Tibial nerve (tissue), 4 donors: ENCODE measurements around the gene CYTH2. TPM values are rescaled to one million over a fixed set of nuclear protein-coding genes. Genes with fewer than 3 reads are reported as not detected.
"Not testable (repeated sequence)": the region's sequence is repeated elsewhere in the genome, so short reads cannot be mapped to it uniquely, and the experiment has no call there.

Experiments
- DNase-seq, 2 donors: peaks; one replicate each; pipeline ENCODE4 v3.0.0-alpha.2; 2019; ENCODE audit warnings: low spot score in 2 of 2
- H3K27ac ChIP-seq, 4 donors: fragments of 200-600 bp; sonication (generic) in 3 of 4; one replicate each; pipeline ENCODE4 v1.5.1; 2017 to 2019; ENCODE audit warnings: mild to moderate bottlenecking in 1 of 4
- H3K27me3 ChIP-seq, 2 donors: fragments of 200-600 bp; sonication (generic) in 1 of 2; one replicate each; pipeline versions ENCODE4 v1.5.1 to v1.6.0; 2017 to 2019
- H3K36me3 ChIP-seq, 3 donors: fragments of 200-600 bp; sonication (generic); one replicate each; pipeline ENCODE4 v1.5.1; 2018 to 2019
- H3K4me1 ChIP-seq, 4 donors: fragments of 200-600 bp; sonication (generic) in 3 of 4; one replicate each; pipeline ENCODE4 v1.5.1; 2017 to 2019
- H3K4me3 ChIP-seq, 4 donors: fragments of 200-600 bp; sonication (generic) in 3 of 4; one replicate each; pipeline ENCODE4 v1.5.1; 2017 to 2019; ENCODE audit warnings: mild to moderate bottlenecking in 1 of 4, moderate library complexity in 1 of 4
- H3K9me3 ChIP-seq, 4 donors: fragments of 200-600 bp; sonication (generic) in 3 of 4; one replicate each; pipeline ENCODE4 v1.5.1; 2017 to 2019
- EP300 ChIP-seq, 2 donors: sonication (generic); formaldehyde crosslinking; IDR thresholded peaks; one replicate each; pipeline ENCODE4 v1.6.1; 2017; ENCODE audit warnings: antibody characterized with exemption in 2 of 2, mild to moderate bottlenecking in 1 of 2
- POLR2A ChIP-seq, 2 donors: fragments of 450-650 bp; IDR thresholded peaks; one replicate each; pipeline ENCODE4 v1.6.1; 2017; ENCODE audit warnings: antibody characterized with exemption in 2 of 2, mild to moderate bottlenecking in 2 of 2, moderate library complexity in 2 of 2
- WGBS, 2 donors: methylation state at CpG; one replicate each; pipeline ENCODE4 v1.1.5; 2018; 5-methylcytosine and 5-hydroxymethylcytosine counted together
- total RNA-seq, 4 donors: library from RNA; depleted of rRNA; stranded (reverse); fragments of >200 nt; gene quantifications; one replicate each; pipeline ENCODE4 v1.1.0, GENCODE V29; 2016
- TF ChIP-seq, protein P1 (sequence below), 5 experiments: fragments of 200-600 bp in 3 of 5; fragments of 450-650 bp in 2 of 5; sonication (generic) in 3 of 5; IDR thresholded peaks; one replicate each; pipeline ENCODE4 v1.5.1; 2016 to 2019; ENCODE audit warnings: antibody characterized with exemption in 5 of 5, mild to moderate bottlenecking in 3 of 5, moderate library complexity in 2 of 5

The CYTH2 gene
- total RNA-seq, 4 donors from 2014 or later: 56.7 to 114 (median 65.1) TPM

DNA sequence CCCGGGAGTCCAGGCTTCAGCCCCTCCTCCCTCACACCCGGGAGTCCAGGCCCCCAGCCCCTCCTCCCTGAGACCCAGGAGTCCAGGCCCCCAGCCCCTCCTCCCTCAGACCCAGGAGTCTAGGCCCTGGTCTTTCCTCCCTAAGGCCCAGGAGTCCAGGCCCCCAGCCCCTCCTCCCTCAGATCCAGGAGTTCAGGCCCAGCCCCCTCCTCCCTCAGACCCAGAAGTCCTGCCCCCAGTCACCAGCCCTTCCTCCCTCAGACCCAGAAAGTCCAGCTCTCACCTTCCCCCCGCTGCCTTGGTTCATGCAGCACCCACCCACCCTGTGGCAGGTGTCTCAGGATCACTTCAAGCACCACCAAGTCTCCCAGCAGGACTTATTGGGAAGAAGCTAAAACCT is 14.1 kb downstream of the CYTH2 start:
- no peak for DNase-seq
- H3K36me3 ChIP-seq: peaks cover 0 to 12% (median 0%) of the 10 kb centered on the region in 3 donors
- no peak overlapping the region for H3K4me3 ChIP-seq
- 100% methylated on average over 1 of the region's 3 CpGs for WGBS, 2 donors
- no peaks in the 10 kb centered on the region for H3K9me3 ChIP-seq
- TF ChIP-seq POLR2A (IDR thresholded peaks at IDR 0.05): no peak
- no peak overlapping the region for H3K27ac ChIP-seq
- H3K27me3 ChIP-seq: no peaks in the 10 kb centered on the region
- H3K4me1 ChIP-seq: peaks cover 0 to 30% (median 4%) of the 10 kb centered on the region in 4 donors

DNA sequence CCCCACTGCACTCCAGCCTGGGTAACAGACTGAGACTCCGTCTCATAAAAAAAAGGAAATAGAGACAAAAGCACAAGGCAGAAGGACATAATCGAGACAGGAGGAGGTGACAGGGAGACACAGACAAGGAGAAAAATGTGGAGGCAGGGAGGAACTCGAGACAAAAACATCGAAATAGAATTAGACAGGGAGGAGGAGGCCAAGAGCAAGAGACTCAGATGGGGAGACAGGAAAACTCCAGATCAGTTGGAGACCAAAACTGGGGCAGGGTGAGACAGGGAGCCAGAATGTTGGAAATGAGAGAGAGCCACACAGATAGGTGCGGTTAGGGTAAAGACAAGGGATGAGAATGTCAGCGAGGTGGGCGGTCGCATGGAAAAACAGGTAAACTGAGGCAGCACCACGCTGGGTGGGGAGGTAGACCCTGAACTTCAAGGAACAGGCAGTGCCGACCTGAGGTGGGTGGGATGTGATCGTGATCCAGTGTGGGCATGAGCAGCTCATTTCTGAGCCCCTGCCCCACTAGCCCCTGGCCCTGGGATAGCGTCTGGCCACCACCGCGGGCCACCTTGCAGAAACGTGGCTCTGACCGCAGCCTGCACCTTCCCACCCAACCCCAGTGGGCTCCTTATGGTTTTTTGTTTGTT is 15.2 kb downstream of the CYTH2 start:
- H3K36me3 ChIP-seq: peaks cover 0 to 1% (median 0%) of the 10 kb centered on the region in 3 donors
- TF ChIP-seq EP300 (IDR thresholded peaks at IDR 0.05): no peak
- 75 to 78% methylated on average over 16 of the region's 16 CpGs for WGBS, 2 donors

DNA sequence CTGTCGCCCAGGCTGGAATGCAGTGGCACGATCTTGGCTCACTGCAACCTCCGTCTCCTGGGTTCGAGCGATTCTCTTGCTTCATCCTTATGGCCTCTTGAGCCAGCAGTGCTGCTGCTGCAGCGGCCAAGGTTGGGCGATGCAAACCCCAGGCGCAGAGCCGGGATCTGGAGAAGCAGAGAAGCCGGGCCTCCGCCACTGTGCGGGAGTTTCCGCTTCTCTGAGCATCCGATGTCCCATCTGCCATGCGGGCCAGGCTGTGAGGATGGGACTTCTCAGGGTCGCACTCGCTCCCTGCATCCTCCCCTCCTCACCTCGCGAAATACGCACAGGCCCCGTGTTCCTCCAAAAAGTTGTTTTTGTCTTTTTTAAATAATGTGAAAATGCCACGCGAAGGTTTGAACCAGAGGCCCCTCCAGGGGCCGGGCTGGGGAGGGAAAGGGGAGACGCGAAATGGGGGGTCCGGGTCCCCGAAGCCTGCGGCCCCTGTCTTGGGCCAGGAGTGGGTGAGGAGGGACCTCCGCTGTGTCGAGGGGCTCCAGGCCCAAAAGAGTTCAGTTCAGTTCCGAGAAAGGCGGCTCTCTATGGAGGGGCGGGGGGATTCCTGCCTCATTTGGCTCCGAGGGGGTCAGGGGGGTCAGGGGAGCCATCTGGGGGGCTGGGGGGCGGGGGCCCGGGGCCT is 15.9 kb downstream of the CYTH2 start:
- no peak for DNase-seq
- Histone ChIP-seq H3K36me3 (no peaks in the 10 kb centered on the region), H3K27ac (no peak overlapping the region), H3K27me3 (peaks cover 0 to 2% of the 10 kb centered on the region in 2 donors), H3K4me3 (no peak overlapping the region), H3K4me1 (peaks cover 0 to 35% (median 7%) of the 10 kb centered on the region in 4 donors), H3K9me3 (no peaks in the 10 kb centered on the region)
- 66 to 69% methylated on average over 31 to 36 of the region's 37 CpGs for WGBS, 2 donors
- TF ChIP-seq EP300 (IDR thresholded peaks at IDR 0.05) (no peak), POLR2A (IDR thresholded peaks at IDR 0.05) (no peak)
- TF ChIP-seq, protein P1, sequence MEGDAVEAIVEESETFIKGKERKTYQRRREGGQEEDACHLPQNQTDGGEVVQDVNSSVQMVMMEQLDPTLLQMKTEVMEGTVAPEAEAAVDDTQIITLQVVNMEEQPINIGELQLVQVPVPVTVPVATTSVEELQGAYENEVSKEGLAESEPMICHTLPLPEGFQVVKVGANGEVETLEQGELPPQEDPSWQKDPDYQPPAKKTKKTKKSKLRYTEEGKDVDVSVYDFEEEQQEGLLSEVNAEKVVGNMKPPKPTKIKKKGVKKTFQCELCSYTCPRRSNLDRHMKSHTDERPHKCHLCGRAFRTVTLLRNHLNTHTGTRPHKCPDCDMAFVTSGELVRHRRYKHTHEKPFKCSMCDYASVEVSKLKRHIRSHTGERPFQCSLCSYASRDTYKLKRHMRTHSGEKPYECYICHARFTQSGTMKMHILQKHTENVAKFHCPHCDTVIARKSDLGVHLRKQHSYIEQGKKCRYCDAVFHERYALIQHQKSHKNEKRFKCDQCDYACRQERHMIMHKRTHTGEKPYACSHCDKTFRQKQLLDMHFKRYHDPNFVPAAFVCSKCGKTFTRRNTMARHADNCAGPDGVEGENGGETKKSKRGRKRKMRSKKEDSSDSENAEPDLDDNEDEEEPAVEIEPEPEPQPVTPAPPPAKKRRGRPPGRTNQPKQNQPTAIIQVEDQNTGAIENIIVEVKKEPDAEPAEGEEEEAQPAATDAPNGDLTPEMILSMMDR (IDR thresholded peaks at IDR 0.05): no peak

More for the DNA sequence above, 15.2 kb downstream of the CYTH2 start:
- Histone ChIP-seq H3K4me1 (peaks cover 0 to 31% (median 4%) of the 10 kb centered on the region in 4 donors), H3K4me3 (no peak overlapping the region), H3K9me3 (no peaks in the 10 kb centered on the region), H3K27me3 (no peaks in the 10 kb centered on the region), H3K27ac (no peak overlapping the region)
- DNase-seq: no peak

DNA sequence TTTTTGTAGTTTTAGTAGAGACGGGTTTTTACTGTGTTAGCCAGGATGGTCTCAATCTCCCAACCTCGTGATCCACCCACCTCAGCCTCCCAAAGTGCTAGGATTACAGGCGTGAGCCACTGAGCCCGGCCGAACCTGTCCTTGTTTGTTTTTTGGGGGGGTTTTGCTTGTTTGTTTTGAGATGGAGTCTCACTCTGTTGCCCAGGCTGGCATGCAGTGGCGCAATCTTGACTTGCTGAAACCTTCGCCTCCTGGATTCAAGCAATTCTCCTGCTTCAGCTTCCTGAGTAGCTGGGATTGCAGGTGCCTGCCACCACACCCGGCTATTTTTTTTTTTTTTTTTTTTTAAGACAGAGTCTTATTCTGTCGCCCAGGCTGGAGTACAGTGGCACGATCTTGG is 17.5 kb downstream of the CYTH2 start:
- H3K4me1 ChIP-seq: peaks cover 0 to 33% (median 13%) of the 10 kb centered on the region in 4 donors
- not testable (repeated sequence) for DNase-seq, H3K9me3 ChIP-seq, H3K4me3 ChIP-seq, H3K27ac ChIP-seq, H3K36me3 ChIP-seq
- 85 to 87% methylated on average over 10 of the region's 10 CpGs for WGBS, 2 donors
- peaks cover 0 to 19% of the 10 kb centered on the region in 2 donors for H3K27me3 ChIP-seq

DNA sequence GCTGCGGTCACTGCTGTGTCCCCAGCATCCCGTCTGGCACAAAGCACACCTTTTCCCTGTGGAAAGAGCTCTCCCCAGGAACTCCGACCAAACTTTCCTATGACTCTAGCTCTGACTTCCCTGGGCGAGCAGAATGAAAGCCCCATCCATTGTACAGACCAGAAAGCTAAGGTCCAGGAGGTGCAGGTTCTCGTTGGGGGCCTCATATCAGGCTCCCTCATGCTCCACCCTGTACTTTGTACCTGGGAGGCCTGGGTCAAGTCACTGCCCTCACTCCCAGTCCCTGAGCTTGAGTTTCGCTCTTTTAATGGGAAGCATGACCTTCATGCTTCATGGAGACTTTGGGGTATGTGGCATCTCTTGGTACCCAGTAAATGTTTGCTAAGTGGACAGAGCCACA is 18.4 kb downstream of the CYTH2 start:
- WGBS, 2 donors: 74 to 83% methylated on average over 6 of the region's 6 CpGs
- H3K9me3 ChIP-seq: no peaks in the 10 kb centered on the region
- H3K4me3 ChIP-seq: no peak overlapping the region
- H3K27me3 ChIP-seq: peaks cover 0 to 27% of the 10 kb centered on the region in 2 donors
- no peak for DNase-seq
- no peak overlapping the region for H3K27ac ChIP-seq
- no peaks in the 10 kb centered on the region for H3K36me3 ChIP-seq
- H3K4me1 ChIP-seq: peaks cover 0 to 35% (median 13%) of the 10 kb centered on the region in 4 donors
- no peak for TF ChIP-seq POLR2A (IDR thresholded peaks at IDR 0.05)
- no peak for TF ChIP-seq EP300 (IDR thresholded peaks at IDR 0.05)
- TF ChIP-seq, protein P1 (IDR thresholded peaks at IDR 0.05): no peak

DNA sequence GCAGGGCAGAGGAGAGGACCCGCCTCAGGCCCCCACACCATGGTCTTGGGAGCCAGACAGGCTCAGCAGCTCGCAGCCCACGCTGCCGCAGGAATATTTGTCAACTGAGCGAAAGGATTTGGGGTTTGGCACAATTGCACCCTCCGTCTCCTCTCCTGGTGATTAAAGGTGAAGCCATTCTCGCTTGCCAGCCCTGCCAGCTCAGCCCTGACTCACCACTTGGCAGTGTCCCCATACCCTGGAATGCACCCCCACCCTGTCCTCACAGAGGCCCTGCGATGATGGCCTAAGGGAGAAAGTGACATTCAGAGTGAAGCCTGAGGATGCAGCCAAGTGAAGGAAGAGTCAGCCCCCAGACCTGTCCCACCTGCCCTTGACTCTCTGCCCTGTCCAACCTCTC is 18.8 kb downstream of the CYTH2 start:
- Histone ChIP-seq H3K27me3 (peaks cover 0 to 31% of the 10 kb centered on the region in 2 donors), H3K9me3 (no peaks in the 10 kb centered on the region), H3K27ac (no peak overlapping the region), H3K4me3 (no peak overlapping the region), H3K36me3 (no peaks in the 10 kb centered on the region), H3K4me1 (peaks cover 0 to 36% (median 13%) of the 10 kb centered on the region in 4 donors)
- TF ChIP-seq POLR2A (IDR thresholded peaks at IDR 0.05) (no peak), EP300 (IDR thresholded peaks at IDR 0.05) (no peak)
- TF ChIP-seq, protein P1 (IDR thresholded peaks at IDR 0.05): no peak
- no peak for DNase-seq
- WGBS, 2 donors: 34 to 47% methylated on average over 8 of the region's 8 CpGs

DNA sequence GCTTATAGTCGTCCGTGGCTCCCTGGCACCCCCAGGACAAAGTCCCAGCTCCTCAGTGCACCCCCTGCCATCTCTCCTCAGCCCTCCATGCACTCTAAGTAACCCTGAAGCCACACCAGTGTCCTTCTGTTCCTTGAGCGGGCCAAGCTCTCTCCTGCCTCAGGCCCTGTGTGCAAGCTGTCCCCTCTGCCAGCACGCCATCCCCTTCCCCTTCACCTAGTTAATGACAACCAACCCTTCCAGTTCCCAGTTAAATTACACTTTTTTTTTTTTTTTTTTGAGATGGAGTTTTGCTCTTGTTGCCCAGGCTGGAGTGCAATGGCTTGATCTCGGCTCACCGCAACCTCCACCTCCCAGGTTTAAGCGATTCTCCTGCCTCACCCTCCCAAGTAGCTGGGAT is 19.3 kb downstream of the CYTH2 start:
- 83 to 87% methylated on average over 7 of the region's 7 CpGs for WGBS, 2 donors
- not testable (repeated sequence) for H3K4me3 ChIP-seq, H3K27ac ChIP-seq, H3K36me3 ChIP-seq, DNase-seq, H3K9me3 ChIP-seq
- Histone ChIP-seq H3K27me3 (peaks cover 0 to 32% of the 10 kb centered on the region in 2 donors), H3K4me1 (peaks cover 0 to 36% (median 13%) of the 10 kb centered on the region in 4 donors)
